ENCODE measurements around the gene SEMA5B. TPM values are rescaled to one million over a fixed set of nuclear protein-coding genes. Genes with fewer than 3 reads are reported as not detected.

SEMA5B gene
- total and polyA plus RNA-seq, 2 experiments from 2014 or later = 8.0 to 26.8 TPM

DNA sequence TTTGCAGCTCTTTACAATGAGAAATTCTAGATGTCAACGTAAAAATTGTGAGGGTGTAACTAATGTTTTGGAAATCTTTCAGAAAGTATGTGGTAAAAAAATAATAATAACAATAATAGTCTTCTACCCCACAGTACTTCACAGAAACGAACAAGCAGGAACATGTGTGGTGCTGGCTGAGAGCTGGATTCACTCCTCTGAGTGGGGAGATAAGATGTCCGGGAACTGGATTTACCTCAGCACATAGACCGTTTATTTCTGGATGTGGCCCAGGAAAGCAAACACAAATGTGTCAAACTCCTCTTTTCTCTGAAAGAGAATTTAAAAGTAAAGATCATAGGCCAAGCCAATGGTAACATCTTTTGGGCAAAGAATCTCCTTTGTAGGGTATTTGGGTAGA, 129.3 kb downstream of the SEMA5B start:
- DNase-seq (ENCODE audit: low spot score) = no peak
- no peak overlapping the region for H3K4me2 ChIP-seq
- no peaks in the 10 kb centered on the region for H3K79me2 ChIP-seq (replicated peaks; ENCODE audit: insufficient read depth)
- no peak overlapping the region for H3K27ac Mint-ChIP-seq
- H3K27ac ChIP-seq (ENCODE audit: low read depth) = no peak overlapping the region
- peaks cover 11% of the 10 kb centered on the region; the same call in 1 of the 2 replicates for H3K4me1 ChIP-seq (ENCODE audit: insufficient read depth)
- no peak overlapping the region for H3K4me3 Mint-ChIP-seq
- no peaks in the 10 kb centered on the region for H3K36me3 ChIP-seq (ENCODE audit: insufficient read depth)
- H3F3A ChIP-seq (replicated peaks; ENCODE audit: low read depth) = no peaks in the 10 kb centered on the region
- no peak for ATAC-seq
- TF ChIP-seq, protein P1, sequence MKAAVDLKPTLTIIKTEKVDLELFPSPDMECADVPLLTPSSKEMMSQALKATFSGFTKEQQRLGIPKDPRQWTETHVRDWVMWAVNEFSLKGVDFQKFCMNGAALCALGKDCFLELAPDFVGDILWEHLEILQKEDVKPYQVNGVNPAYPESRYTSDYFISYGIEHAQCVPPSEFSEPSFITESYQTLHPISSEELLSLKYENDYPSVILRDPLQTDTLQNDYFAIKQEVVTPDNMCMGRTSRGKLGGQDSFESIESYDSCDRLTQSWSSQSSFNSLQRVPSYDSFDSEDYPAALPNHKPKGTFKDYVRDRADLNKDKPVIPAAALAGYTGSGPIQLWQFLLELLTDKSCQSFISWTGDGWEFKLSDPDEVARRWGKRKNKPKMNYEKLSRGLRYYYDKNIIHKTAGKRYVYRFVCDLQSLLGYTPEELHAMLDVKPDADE (IDR thresholded peaks at IDR 0.05) = no peak
- TF ChIP-seq, protein P2, sequence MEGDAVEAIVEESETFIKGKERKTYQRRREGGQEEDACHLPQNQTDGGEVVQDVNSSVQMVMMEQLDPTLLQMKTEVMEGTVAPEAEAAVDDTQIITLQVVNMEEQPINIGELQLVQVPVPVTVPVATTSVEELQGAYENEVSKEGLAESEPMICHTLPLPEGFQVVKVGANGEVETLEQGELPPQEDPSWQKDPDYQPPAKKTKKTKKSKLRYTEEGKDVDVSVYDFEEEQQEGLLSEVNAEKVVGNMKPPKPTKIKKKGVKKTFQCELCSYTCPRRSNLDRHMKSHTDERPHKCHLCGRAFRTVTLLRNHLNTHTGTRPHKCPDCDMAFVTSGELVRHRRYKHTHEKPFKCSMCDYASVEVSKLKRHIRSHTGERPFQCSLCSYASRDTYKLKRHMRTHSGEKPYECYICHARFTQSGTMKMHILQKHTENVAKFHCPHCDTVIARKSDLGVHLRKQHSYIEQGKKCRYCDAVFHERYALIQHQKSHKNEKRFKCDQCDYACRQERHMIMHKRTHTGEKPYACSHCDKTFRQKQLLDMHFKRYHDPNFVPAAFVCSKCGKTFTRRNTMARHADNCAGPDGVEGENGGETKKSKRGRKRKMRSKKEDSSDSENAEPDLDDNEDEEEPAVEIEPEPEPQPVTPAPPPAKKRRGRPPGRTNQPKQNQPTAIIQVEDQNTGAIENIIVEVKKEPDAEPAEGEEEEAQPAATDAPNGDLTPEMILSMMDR (conservative IDR thresholded peaks at IDR 0.05; ENCODE audit: low read depth in 2 of 2) = no peak
- no peak for TF ChIP-seq STAT1 (IDR thresholded peaks at IDR 0.05; ENCODE audit: unreplicated experiment)
- peaks cover 4% of the 10 kb centered on the region; the same call in 1 of the 2 replicates for H3K9me2 ChIP-seq (ENCODE audit: insufficient read depth)
- no peak overlapping the region for H3K4me3 ChIP-seq
- peaks cover 2% of the 10 kb centered on the region for H3K27me3 Mint-ChIP-seq (ENCODE audit: insufficient read depth, low read depth, poor library complexity)
- no peak overlapping the region for H2AFZ ChIP-seq
- peaks cover 12% of the 10 kb centered on the region for H3K4me1 Mint-ChIP-seq
- no peaks in the 10 kb centered on the region for H4K20me1 ChIP-seq (replicated peaks; ENCODE audit: insufficient read depth)
- no peaks in the 10 kb centered on the region for H3K27me3 ChIP-seq (ENCODE audit: insufficient read depth)
- no peaks in the 10 kb centered on the region for H3K36me3 Mint-ChIP-seq (ENCODE audit: low read depth)
- no peaks in the 10 kb centered on the region; the same call in 2 of the 3 replicates for H3K9me3 Mint-ChIP-seq

DNA sequence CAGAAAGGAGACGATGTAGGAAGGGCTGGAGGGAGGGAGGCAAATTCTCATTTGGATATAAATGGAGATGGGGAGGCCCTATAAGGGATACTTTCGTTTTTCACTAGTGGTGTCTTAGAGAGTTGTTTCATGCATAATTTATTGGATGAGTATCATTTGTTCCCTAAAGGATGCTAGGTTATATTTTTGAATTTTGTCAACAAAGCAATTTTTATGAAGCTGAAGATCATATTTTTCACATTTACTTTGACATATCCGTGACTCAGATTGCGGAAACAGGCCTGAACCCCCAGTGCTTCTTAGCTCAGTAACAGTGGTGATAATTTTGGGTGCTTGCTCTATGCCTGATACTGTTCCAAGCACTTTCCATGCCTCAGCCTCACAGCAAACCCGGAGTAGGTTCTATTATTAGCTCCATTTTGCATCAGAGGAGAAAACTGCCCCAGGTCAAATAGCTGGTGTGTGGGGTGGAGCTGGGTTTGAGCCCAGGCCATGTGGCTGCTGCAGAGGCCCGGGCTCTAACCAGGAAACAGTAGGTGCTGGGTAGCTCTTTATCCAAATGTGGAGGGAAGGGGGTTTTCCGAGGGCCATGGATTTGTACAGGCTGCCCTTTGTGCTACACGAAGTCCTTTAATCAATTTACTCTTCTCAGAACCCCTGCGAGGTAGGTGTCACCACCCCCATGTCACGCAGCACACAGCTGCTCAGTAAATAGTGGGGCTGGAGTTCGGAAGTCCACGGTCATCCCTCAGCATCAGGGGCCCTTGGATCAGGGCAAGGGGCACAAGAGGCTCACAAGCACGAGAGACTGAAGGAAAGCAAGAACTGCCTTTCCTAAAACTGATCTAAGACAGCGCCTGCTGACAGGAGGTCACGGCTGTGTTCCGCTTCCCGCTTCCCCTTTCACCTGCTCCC, 133.6 kb downstream of the SEMA5B start:
- H3K9me2 ChIP-seq (ENCODE audit: insufficient read depth) = peaks cover 4% of the 10 kb centered on the region; the same call in 1 of the 2 replicates
- peak; percentile 28 for ATAC-seq
- Mint-ChIP-seq H3K4me1 (peaks cover 27% of the 10 kb centered on the region), H3K27ac (no peak overlapping the region), H3K27me3 (ENCODE audit: insufficient read depth, low read depth, poor library complexity) (no peaks in the 10 kb centered on the region), H3K36me3 (ENCODE audit: low read depth) (peaks cover 5% of the 10 kb centered on the region; the same call in 1 of the 3 replicates), H3K9me3 (peaks cover 4% of the 10 kb centered on the region; the same call in 2 of the 3 replicates), H3K4me3 (no peak overlapping the region)
- H3K4me1 ChIP-seq (ENCODE audit: insufficient read depth) = peaks cover 30% of the 10 kb centered on the region
- no peaks in the 10 kb centered on the region for H3F3A ChIP-seq (replicated peaks; ENCODE audit: low read depth)
- H4K20me1 ChIP-seq (replicated peaks; ENCODE audit: insufficient read depth) = no peaks in the 10 kb centered on the region
- H3K36me3 ChIP-seq (ENCODE audit: insufficient read depth) = no peaks in the 10 kb centered on the region
- peak; percentile 20 for DNase-seq (ENCODE audit: low spot score)
- no peaks in the 10 kb centered on the region for H3K27me3 ChIP-seq (ENCODE audit: insufficient read depth)
- H2AFZ ChIP-seq = peak overlapping the region; percentile 73
- TF ChIP-seq, protein P3, sequence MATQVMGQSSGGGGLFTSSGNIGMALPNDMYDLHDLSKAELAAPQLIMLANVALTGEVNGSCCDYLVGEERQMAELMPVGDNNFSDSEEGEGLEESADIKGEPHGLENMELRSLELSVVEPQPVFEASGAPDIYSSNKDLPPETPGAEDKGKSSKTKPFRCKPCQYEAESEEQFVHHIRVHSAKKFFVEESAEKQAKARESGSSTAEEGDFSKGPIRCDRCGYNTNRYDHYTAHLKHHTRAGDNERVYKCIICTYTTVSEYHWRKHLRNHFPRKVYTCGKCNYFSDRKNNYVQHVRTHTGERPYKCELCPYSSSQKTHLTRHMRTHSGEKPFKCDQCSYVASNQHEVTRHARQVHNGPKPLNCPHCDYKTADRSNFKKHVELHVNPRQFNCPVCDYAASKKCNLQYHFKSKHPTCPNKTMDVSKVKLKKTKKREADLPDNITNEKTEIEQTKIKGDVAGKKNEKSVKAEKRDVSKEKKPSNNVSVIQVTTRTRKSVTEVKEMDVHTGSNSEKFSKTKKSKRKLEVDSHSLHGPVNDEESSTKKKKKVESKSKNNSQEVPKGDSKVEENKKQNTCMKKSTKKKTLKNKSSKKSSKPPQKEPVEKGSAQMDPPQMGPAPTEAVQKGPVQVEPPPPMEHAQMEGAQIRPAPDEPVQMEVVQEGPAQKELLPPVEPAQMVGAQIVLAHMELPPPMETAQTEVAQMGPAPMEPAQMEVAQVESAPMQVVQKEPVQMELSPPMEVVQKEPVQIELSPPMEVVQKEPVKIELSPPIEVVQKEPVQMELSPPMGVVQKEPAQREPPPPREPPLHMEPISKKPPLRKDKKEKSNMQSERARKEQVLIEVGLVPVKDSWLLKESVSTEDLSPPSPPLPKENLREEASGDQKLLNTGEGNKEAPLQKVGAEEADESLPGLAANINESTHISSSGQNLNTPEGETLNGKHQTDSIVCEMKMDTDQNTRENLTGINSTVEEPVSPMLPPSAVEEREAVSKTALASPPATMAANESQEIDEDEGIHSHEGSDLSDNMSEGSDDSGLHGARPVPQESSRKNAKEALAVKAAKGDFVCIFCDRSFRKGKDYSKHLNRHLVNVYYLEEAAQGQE (IDR thresholded peaks at IDR 0.05; ENCODE audit: unreplicated experiment) = no peak
- no peak for TF ChIP-seq POLR2AphosphoS5 (IDR thresholded peaks at IDR 0.05; ENCODE audit: low read depth)
- TF ChIP-seq, protein P2 (conservative IDR thresholded peaks at IDR 0.05; ENCODE audit: low read depth in 2 of 2) = no peak
- no peak for TF ChIP-seq ZNF331 (CRISPR knock-in tag; IDR thresholded peaks at IDR 0.05; ENCODE audit: low read depth)
- TF ChIP-seq EZH2 (IDR thresholded peaks at IDR 0.05; ENCODE audit: low read depth, unreplicated experiment) = no peak
- no peak for TF ChIP-seq NANOG (IDR thresholded peaks at IDR 0.05; ENCODE audit: borderline replicate concordance)
- no peak for TF ChIP-seq CREB1 (CRISPR knock-in tag; IDR thresholded peaks at IDR 0.05; ENCODE audit: low read depth)
- TF ChIP-seq ZNF114 (CRISPR knock-in tag; IDR thresholded peaks at IDR 0.05) = no peak
- TF ChIP-seq, protein P1 (IDR thresholded peaks at IDR 0.05) = no peak
- no peaks in the 10 kb centered on the region for H3K79me2 ChIP-seq (replicated peaks; ENCODE audit: insufficient read depth)
- H3K27ac ChIP-seq (ENCODE audit: low read depth) = no peak overlapping the region
- H3K4me2 ChIP-seq = peak overlapping the region; percentile 33; the same call in 1 of the 2 replicates
- H3K4me3 ChIP-seq = no peak overlapping the region
